HG02884 (cell line): ENCODE data around the gene BORCS6.
A peak's percentile ranks its signal among the peaks of the same experiment; 100 is the strongest.

Experiments used
- ATAC-seq: cut with Tn5 transposase; IDR thresholded peaks from one replicate; pipeline ENCODE4 v1.9.1; 2021; ENCODE audit warnings: mild to moderate bottlenecking, moderate library complexity; ENCODE audit not compliant: unreplicated experiment

BORCS6 gene

DNA sequence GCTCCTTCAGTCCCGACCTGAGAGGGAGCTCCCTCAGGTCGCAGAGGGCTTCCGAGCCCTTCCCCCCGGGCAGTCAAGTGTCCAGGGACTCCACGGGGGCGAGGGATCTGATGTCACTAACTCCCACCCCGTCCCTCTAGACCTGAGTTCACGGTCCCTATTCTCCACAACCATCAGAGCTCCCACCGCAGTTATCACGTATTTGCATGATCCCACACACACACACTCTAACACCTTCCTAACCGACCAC lies 34.1 kb downstream of the BORCS6 start:
- ATAC-seq, result no peak

DNA sequence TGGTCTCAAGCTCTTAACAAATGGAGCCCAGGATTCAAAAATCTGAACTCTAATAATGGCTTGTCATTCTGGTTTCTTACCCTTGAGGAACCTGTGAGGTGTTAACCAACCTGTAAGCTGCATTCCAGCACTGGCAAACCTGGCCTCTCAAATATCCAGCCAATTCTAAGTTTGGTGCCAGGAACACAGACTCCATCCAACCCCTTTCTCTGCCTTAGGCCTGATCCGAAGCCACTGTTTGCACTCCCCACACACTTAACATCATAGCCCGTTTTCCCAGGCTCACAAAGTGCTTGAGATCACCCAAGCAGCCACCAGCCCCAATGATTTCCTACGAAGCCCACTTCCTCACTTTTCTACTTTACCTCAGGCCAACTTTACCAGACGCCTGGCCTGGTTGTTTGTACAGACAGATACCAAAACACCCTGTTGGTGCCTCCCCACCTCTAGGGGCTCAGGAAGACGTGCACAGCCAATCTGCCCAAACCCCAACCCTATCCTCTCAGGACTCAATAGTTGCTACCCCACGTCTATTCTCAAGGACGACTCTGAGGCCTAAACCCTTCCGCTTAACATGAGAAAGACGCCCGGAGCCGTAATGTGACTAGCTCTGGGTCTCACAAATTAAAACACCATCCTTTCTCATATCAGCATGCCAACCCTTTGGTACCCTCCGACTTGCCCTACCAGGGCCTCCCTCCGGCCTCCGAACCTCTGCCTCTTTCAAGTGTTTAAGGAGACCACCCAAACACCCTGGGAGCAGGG lies 34.6 kb downstream of the BORCS6 start:
- ATAC-seq, result no peak

DNA sequence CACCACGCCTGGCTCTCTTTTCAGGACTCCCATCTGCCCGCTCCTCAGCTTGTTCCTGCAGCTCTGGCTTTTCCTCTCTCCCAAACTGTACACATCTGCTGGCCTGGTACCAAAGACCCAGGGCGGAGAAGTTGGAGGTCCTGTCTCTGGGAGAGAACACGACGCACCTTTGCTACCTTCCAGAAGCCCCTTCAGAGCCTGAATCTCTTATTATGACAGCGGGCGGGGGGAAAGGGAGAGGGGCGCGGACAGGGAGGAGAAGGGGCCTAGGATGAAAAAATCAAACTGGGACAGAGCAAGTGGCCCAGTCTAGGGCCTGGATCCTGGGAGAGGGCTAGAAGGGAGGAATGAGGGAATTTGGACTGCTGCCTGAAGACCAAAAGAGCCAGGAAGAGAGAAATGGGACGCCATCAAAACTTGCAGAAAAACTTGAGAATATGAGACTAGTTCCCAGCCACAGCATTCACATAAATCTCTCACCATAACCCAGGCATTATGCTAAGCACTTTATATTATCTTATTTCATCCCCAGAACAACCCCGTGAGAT lies 35.3 kb downstream of the BORCS6 start:
- no peak for ATAC-seq

DNA sequence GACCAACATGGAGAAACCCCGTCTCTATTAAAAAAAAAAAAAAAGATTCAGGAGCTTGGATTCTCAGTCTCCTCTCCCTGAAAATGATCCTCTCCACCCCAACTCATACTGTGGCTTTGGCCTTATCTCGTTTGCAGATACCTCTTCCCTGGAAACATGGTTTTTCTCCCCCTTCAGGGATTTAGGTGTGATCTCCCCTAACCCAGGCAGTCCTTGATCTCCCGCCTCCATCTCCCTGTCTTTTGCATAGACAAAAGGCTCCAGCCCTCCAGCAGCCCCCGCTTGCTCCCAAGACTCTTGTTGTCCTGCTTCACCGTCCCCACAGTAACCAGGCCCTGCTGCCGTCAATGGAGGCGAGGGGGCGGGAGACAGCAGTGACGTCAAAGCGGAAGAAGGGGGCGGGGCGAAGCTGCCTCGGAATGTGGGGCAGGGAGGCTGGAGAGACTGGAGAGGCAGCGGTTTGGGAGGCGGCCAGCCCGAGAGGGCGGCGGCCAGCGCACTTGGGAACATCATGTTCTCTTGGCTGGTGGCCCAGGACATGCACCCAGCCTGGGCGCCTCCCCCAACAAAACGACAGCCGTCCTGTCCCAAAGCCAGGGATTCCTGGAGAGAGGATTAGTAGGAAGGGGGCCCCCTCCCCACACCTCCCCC lies 35.9 kb downstream of the BORCS6 start:
- no peak for ATAC-seq

DNA sequence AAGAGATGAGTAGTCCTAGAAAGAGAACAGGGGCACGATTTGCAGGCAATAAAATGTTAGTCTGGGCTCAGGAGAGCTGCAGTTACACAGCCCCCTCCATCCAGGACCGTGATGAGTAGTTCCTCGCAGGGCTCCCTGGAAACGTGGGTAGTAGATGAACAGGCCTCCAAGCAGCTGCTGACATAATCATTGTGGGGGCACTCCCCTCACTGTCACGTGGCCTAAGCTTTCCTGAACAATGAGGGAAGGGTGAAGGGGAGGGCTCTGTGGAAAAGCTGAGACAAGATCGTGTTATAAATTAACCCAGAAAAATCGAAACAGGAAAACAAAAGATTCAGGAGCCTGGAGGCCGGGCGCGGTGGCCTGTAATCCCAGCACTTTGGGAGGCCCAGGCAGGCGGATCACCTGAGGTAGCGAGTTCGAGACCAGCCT lies 36.4 kb downstream of the BORCS6 start:
- ATAC-seq, result no peak

DNA sequence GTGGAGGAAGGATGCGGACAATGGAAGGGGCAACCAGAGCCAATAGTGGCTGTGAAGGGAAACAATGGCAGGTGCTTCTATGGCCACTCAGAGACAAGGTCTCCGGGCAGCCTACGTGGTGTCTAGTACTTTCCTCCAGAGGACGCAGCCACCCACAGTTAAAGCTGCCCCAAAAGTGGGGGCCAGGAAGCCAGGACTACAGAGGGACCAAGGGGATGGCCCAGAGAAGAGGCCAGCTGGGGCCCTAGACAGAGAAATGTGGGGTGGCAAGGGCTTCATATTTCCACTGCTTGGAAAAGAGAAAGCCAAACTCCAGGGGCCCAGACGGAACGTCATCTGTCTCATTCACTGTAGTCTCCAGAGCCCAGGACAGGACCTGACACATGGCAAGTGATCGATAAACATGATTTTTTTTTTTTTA lies 36.9 kb downstream of the BORCS6 start:
- no peak for ATAC-seq

DNA sequence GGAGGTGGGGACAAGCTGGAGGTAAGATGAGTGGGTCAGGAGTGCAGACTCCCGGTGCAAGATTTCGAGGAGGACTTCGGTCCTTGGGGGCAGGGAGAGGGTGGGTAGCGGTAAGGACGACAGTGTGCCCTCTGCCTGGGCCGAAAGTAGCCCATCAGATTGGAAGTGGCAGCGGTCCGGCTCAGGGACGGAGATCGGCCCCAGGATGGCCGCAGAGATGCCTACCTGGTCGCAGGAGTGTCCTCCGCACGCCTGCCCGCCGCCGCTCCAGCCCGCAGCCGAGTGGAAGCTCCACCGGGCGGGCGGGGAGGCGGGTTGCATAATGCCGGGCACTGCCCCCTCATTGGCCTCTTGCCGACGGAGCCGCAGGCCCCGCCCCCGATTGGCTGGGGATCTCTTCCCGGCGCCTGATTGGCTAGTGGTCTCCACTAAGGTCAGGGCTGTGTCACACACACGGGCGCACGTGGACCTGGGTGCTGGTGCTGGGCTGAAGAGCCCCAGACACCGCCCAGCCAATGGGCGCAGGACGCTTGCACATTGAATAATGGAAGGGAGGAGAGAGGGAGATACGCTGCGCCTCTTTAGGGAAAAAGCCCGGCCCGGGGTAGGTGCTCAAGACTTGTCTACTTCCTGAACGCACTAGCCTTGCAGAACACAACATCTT lies 37.7 kb downstream of the BORCS6 start, which contains the start of gene PER1:
Gene PER1, minus strand, starts transcription at position 293 of the 664 bp plus-strand sequence. CDS start 1,698 bp downstream, outside the sequence.
- ATAC-seq, result no peak

DNA sequence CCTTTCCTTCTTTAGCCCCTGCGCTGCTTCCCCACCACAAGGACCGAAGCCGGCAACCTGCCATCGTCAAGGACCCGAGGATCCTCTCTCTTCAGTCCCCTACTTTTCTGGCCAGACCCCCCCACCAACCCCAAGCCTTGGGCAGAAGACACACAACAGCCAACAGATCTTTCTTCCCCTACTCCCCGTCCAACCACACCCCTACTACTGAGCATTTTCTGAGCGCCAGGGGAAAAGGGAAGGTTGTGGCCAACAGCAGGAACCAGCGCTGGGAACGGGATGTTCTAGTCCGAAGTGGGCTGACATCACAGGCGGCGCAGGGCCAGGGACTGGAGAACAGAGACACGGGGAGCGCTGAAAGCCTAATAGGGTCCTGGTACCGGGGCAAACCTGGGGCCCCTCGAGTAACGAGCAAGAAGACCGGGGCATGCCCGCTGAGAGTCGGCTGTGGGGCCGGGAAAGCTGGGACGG lies 38.3 kb downstream of the BORCS6 start:
- ATAC-seq, result no peak

DNA sequence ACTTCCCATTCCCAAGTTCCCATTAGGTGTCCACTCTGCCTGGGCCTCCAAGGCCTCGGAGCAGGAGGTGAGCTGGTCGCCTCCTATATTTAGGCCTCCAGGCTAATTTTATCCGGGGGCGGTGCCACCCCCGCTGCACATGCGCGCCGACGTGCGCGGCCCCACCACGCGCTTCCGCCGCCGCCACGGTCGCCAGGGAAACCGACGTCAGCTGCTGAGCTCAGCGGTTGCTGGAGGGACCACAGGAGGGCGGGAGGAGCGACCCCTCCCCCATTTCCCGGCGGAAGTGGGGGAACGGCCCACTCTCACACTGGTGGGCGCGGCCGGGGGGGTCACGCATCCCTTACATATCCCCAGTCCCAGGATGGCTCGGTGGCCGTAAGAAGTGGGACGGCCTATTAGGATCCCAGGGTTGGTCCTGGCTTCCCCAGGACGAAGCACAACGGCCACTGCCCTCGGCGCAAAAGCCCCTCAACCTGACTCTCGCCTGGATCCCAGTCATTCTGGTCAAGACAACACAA lies 38.8 kb downstream of the BORCS6 start:
- peak; percentile 43 for ATAC-seq

DNA sequence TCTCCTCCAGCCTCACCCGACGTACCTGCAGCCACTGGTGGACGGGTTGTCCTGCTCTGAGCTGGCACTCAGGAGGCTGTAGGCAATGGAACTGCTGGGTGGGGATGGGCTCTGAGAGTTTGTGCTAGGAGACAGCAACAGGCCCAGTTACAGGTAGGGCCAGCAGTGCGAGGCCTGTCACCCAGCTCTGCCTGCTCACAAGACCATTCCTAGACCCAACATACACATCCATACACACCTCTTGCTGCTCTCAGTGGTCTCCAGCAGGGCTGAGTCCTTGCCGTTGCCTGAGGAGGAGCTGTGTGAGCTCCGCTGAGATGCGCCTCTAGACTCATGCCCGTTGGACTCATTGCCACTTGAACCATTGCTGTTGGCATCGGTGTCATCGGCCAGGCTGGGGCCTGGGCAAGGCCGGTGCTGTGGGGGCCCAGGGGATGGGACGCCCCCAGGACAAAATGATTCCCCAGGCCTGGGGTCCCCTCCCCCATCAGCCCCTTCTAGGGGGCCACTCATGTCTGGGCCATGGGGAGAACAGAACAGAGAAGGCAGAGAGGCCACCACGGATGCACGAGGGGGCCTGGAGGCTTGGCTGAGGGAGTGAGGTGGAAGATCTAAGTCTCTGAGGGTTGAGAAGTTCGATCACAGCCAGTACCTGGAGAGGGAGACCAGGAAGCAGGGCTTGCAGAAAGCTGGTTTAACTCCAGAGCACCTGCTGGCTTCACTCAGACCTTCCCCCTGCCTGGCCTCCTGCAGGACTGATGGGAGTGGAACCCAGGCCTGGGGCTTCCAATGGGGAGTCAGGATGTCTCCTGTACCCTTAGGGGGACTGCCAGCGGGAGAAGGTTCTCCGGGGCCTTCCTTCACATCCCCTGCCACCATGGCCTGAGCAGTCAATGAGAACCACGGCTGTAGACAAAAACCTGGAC lies 39.5 kb downstream of the BORCS6 start:
- no peak for ATAC-seq

DNA sequence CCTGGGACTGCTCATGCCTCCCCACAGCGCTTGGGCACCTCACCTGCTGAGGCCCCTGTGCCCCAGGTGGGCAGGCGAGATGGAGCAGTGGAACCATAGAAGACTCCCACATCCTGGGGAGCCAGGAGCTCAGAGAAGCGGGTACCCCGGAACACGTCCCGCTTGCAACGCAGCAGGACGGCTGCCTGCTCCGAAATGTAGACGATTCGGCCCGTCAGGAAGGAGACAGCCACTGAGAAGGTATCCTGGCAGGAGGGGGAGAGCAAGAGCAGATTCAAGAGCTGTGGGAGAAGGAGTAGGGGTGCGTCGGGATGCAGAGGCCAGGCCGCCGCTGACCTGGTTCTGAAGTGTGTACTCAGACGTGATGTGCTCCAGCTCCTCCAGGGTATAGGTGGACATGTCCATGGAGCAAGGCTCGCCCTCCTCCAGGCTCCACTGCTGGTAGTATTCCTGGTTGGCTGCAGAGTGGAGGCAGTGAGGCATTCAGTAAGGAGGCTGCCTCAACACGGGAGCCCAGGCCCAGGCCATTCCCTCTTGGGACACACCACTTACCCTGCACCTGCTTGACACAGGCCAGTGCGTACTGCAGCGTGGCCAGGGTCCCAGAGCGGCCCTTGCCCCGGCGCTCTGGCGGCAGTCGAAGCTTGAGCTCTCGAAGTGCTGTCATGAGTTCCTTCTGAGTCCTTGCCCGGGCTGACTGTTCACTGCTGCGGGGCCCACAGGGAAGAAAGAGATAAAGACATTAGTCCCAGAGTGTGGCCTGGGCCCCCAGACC lies 40.4 kb downstream of the BORCS6 start:
- no peak for ATAC-seq

DNA sequence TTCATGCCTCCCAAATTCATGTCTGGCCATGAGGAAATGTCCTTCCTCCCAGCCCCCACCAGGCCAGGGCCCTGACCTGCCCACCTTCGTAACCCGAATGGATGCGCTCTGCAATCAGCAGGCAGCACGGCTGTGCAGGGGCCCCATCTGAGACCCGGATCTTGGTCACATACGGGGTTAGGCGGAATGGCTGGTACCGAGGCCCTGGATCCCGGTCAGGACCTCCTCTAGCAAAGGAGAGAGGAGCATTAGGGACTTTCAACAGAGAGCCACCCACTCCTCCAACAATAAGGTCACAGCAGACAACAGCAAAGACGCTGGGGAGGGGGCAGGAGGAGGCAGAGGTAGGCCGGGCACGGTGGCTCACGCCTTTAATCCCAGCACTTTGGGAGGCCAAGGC lies 41.4 kb downstream of the BORCS6 start:
- ATAC-seq, result no peak

DNA sequence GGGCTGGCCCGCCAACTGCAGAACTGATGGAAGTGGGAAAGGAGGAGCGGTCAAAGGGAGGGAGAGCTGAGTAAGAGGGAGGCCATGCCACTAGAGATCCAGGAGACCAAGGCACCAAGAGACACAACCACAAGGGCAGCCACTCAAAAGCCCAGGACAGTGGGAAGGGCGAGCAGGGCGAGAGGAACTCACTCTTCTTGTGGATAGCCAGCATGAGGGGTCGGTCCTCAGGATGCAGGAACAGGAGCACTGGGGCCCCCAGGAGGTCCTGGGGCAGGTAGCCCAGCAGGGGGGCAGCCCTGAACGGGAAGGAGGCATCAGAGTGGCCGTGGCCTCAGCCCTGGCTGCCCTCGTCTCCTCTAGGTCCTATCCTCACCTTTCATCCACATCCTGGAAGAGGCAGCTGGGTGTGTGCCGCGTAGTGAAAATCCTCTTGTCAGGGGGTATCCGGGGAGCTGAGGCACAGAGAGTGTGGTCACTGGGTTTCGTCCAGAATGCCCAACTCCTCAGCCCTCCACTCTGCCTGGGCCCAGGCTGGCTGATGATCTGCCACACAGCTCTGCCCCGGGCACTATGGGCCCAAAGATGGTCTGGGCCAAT lies 42.1 kb downstream of the BORCS6 start:
- ATAC-seq, result no peak

DNA sequence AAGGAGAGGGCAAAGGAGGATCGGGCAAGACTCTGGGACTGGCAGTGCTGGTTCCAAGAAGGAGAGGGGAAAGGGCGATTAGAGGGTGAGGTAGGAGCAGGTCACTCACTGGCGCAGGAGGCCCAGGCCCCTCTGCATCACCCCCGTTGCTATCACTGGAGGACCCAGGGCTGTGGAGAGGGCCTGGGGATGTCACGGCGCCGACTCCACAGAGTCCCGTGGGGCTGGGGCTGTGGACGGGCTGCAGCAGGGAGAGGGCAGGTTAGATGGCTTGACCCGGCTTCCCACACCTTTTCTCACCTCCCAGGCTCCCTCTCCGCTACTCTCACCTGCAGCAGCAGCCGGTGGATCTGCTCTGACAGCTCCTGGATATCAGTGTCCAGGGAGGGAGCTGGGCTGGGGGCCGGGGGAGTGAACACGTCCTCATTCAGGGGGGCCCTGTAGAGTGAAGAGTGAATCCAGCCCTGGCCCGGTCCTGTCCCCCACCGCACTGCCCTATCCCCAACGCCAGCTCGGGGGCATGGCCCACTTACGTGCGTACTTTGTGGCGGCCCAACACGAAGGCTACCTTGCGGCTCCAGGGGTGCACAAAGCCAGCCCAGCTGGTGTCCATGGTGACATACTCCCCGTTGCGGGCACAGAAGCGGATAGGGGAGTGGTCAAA lies 42.7 kb downstream of the BORCS6 start:
- ATAC-seq, result no peak

DNA sequence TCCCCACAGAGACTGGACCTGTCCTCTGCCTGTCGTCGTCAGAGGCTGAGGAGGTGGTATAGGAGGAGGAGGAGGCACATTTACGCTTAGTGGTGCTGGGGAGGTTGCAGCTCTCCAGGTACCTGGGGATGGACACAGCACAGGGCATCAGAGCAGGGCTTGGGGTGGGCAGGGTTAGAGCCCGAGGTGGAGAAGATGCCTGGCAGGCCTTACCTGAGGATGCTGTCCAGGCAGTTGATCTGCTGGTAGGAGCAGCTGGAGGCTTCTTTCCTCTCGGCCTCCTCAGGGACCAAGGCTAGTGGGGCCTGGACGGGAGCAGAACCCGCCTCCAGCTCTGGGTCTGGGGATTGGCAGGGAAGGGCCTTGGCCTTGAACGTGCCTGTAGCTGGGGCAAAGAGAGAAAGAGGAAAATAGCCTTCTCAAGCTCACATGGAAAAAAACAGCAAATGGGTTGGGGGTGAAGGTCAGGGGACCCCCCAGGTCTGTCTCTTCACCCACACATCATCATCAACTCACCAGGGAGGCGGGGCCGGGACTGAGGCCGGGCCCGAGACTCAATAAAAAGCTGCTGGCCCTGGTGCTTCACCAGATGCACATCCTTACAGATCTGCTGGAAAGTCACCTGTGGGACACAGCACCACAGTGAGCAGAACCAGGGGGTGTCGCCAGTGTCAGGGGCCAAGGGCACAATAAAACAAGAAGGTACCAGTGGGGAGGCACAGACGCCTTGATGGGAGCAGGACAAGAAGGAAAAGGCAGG lies 43.4 kb downstream of the BORCS6 start:
- ATAC-seq, result no peak

DNA sequence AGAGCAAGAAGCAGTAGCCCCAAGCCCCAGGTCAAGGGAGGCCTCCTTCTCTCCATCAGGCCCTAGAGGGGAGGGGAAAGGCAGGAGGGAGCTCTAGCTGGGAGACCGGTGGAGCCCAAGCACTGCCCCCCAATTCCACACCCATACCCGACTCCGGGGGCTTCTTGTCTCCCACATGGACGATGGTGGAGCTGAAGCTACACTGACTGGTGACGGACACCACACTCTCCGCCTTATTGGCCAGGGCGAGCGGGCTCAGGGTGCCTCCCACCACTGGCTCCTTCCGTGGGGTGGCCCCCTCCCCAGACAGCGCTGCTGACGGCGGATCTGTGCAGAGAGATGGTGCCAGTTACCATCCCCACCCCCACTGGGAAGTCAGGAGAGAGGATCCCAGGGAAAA lies 44.2 kb downstream of the BORCS6 start:
- ATAC-seq, result no peak

DNA sequence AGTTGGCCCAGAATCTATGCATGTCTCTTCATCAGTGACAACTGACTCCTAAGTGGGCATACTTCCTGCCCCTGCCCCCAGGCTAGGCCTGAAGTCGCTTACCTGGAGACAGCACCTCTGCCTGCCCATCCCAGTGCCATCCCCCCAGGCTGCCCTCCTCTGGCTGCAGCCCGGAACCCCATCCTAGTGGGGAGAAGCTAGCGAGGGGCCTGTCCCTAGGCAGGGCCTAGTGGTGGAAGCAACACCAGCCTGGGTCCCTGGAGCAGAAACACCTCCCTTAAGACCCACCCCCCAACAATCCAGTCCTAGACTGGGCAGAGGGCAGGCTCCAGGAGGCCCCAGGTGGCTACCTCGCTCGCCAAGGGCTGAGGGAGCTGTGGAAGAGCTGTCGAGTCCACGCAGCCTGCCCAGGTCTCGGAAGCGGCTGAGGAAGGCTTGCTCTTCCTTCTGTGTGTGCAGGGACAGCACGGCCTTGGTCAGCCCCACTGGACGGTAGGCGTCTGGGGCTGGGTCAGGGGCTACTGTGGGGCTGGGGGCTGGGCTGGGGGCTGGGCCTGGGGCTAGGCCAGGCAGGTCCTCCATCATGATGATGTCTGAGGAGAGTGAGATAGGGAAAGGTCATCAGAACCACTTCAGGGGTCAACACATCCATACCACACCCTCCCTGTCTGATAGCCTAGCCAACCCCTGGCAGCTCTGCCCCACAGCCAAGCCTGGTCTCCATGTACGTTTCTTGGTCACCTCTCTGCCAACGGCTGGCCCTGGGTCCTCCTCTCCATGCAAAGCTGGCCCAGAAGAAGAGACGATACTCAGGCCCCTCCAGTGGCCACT lies 45.4 kb downstream of the BORCS6 start:
- no peak for ATAC-seq
